HCT116 (cell line): ENCODE results near the gene CHKA. TPM values are rescaled to one million over a fixed set of nuclear protein-coding genes. Genes with fewer than 3 reads are reported as not detected.

Source experiments
- ATAC-seq: fragments of 200-7000 bp; cut with Tn5 transposase; 2 replicates; pipeline ENCODE4 v1.9.1; 2020; ENCODE audit warnings: mild to moderate bottlenecking, moderate library complexity
- BruUV-seq: library from RNA; stranded (reverse); fragments of 400-500 nt; replicated peaks from 2 replicates; lab custom pipeline; 2021; lab: Mats Ljungman, UMichigan
- CTCF ChIA-PET: fragments of 300-600 bp; sonication (Branson Sonifier 250); formaldehyde crosslinking; loops from one replicate; lab custom pipeline; 2021; ENCODE audit warnings: antibody characterized with exemption; lab: Charles Lee
- POLR2A ChIA-PET: fragments of 300-600, 350-600 bp; sonication (Branson Sonifier 250); formaldehyde crosslinking; loops from one replicate; lab custom pipeline; 2021; ENCODE audit warnings: antibody characterized with exemption; lab: Charles Lee
- RAD21 ChIA-PET, 2 experiments: fragments of 300-600 bp; sonication (Branson Sonifier 250); formaldehyde crosslinking; loops; one replicate each; lab custom pipeline; 2023; ENCODE audit warnings: low total read pairs in 2 of 2; ENCODE audit not compliant: uncharacterized antibody in 2 of 2, unreplicated experiment in 2 of 2, low non-redundant PET in 1 of 2; lab: Charles Lee
- DNase-seq: peaks from one replicate; pipeline ENCODE4 v3.0.0-alpha.2; 2010; ENCODE audit warnings: low read depth, low spot score
- H2AFZ ChIP-seq: fragments of 200-600 bp; shearing (Covaris generic), sonication (generic); 2 replicates; pipeline ENCODE4 v1.6.1; 2017; ENCODE audit warnings: low read depth, mixed run types, mixed read lengths, antibody characterized with exemption, low read length; ENCODE audit not compliant: poor library complexity, severe bottlenecking
- H3K27ac ChIP-seq: 2 replicates; pipeline ENCODE4 v1.5.1; 2012; ENCODE audit warnings: low read depth, low read length
- H3K27me3 ChIP-seq: fragments of 200-600 bp; sonication (generic); 2 replicates; pipeline ENCODE4 v1.6.1; 2016; ENCODE audit warnings: mixed run types, low read length, mixed read lengths; ENCODE audit not compliant: insufficient read depth
- H3K36me3 ChIP-seq, 2 experiments: fragments of 200-500 bp in 1 of 2; fragments of 200-600 bp in 1 of 2; sonication (Bioruptor generic) in 1 of 2; sonication (generic) in 1 of 2; 2 replicates each; pipeline versions ENCODE4 v1.5.1 to v1.6.1; 2014 to 2016; ENCODE audit warnings: low read length in 2 of 2, inconsistent platforms in 1 of 2, mixed read lengths in 1 of 2, mixed run types in 1 of 2; ENCODE audit not compliant: insufficient read depth in 2 of 2, control insufficient read depth in 1 of 2
- H3K4me1 ChIP-seq, 2 experiments: fragments of 200-600 bp in 1 of 2; sonication (generic) in 1 of 2; 2 replicates each; pipeline versions ENCODE4 v1.5.1 to v1.6.1; 2012 to 2017; ENCODE audit warnings: low read length in 2 of 2, inconsistent platforms in 1 of 2, mild to moderate bottlenecking in 1 of 2, mixed read lengths in 1 of 2, mixed run types in 1 of 2, moderate library complexity in 1 of 2; ENCODE audit not compliant: insufficient read depth in 2 of 2, control insufficient read depth in 1 of 2
- H3K4me2 ChIP-seq: fragments of 200-600 bp; sonication (generic); 2 replicates; pipeline ENCODE4 v1.6.1; 2017; ENCODE audit warnings: mixed run types, low read length, mixed read lengths
- H3K4me3 ChIP-seq, 2 experiments: fragments of 200-600 bp in 1 of 2; sonication (generic) in 1 of 2; replicated peaks in 1 of 2; 2 replicates each; pipeline ENCODE4 v1.5.1; 2011 to 2016; ENCODE audit warnings: low read length in 2 of 2, control low read depth in 1 of 2, low read depth in 1 of 2, mild to moderate bottlenecking in 1 of 2, mixed read lengths in 1 of 2, mixed run types in 1 of 2
- H3K79me2 ChIP-seq: fragments of 200-600 bp; sonication (generic); 2 replicates; pipeline ENCODE4 v1.6.1; 2017; ENCODE audit warnings: mild to moderate bottlenecking, mixed run types, low read length, moderate library complexity, mixed read lengths; ENCODE audit not compliant: insufficient read depth
- H3K9ac ChIP-seq: fragments of 200-600 bp; sonication (generic); 2 replicates; pipeline ENCODE4 v1.6.1; 2016; ENCODE audit warnings: low read length, mixed read lengths
- H3K9me2 ChIP-seq: fragments of 200-600 bp; sonication (generic), shearing (Covaris generic); 2 replicates; pipeline ENCODE4 v1.6.1; 2017; ENCODE audit warnings: mixed run types, mild to moderate bottlenecking, moderate library complexity; ENCODE audit not compliant: insufficient read depth
- H3K9me3 ChIP-seq, 2 experiments: fragments of 200-500 bp in 1 of 2; fragments of 200-600 bp in 1 of 2; sonication (Bioruptor generic) in 1 of 2; sonication (generic) in 1 of 2; 2 replicates each; pipeline ENCODE4 v1.6.1; 2014 to 2017; ENCODE audit warnings: low read length in 2 of 2, mixed read lengths in 2 of 2, inconsistent platforms in 1 of 2, low read depth in 1 of 2, mild to moderate bottlenecking in 1 of 2, mixed run types in 1 of 2, moderate library complexity in 1 of 2; ENCODE audit not compliant: control insufficient read depth in 1 of 2, insufficient read depth in 1 of 2
- H4K20me1 ChIP-seq: fragments of 200-600 bp; sonication (generic), shearing (Covaris generic); 2 replicates; pipeline ENCODE4 v1.6.1; 2017; ENCODE audit warnings: mixed run types, mild to moderate bottlenecking, moderate library complexity; ENCODE audit not compliant: insufficient read depth
- ATF3 ChIP-seq: IDR thresholded peaks from 2 replicates; pipeline ENCODE4 v1.6.1; 2012
- CBX3 ChIP-seq: IDR thresholded peaks from 2 replicates; pipeline ENCODE4 v1.6.1; 2012; ENCODE audit warnings: low read depth
- ELF1 ChIP-seq: IDR thresholded peaks from 2 replicates; pipeline ENCODE4 v1.6.1; 2012; ENCODE audit warnings: low read depth, borderline replicate concordance
- EZH2 ChIP-seq: fragments of 200-600 bp; sonication (generic); IDR thresholded peaks from 2 replicates; pipeline ENCODE4 v1.6.1; 2017; ENCODE audit warnings: antibody characterized with exemption, mixed run types
- EZH2phosphoT487 ChIP-seq: fragments of 200-600 bp; IDR thresholded peaks from 2 replicates; pipeline ENCODE4 v1.6.1; 2018; ENCODE audit warnings: antibody characterized with exemption, borderline replicate concordance
- JUND ChIP-seq: IDR thresholded peaks from 2 replicates; pipeline ENCODE4 v1.6.1; 2012
- POLR2A ChIP-seq: IDR thresholded peaks from 2 replicates; pipeline ENCODE4 v1.7.0; 2011; ENCODE audit warnings: borderline replicate concordance; ENCODE audit not compliant: insufficient read depth, insufficient read length; ENCODE audit errors: extremely low read depth
- POLR2AphosphoS5 ChIP-seq: IDR thresholded peaks from 2 replicates; pipeline ENCODE4 v1.6.1; 2011; ENCODE audit warnings: mild to moderate bottlenecking, low read depth, low read length, moderate library complexity
- RAD21 ChIP-seq: IDR thresholded peaks from 2 replicates; pipeline ENCODE4 v1.6.1; 2012; ENCODE audit warnings: low read depth, mild to moderate bottlenecking
- REST ChIP-seq: IDR thresholded peaks from 2 replicates; pipeline ENCODE4 v1.6.1; 2012; ENCODE audit warnings: low read depth
- SRF ChIP-seq: IDR thresholded peaks from 2 replicates; pipeline ENCODE4 v1.6.1; 2012; ENCODE audit warnings: low read depth
- TCF7L2 ChIP-seq: IDR thresholded peaks from 2 replicates; pipeline ENCODE4 v1.7.0; 2011; ENCODE audit warnings: borderline replicate concordance, inconsistent platforms; ENCODE audit not compliant: insufficient read depth, insufficient read length; ENCODE audit errors: extremely low read depth
- ZFX ChIP-seq: fragments of 450-650 bp; IDR thresholded peaks from 2 replicates; pipeline ENCODE4 v1.6.1; 2017
- ZNF274 ChIP-seq: fragments of 200-500 bp; sonication (Bioruptor generic); IDR thresholded peaks from 2 replicates; pipeline ENCODE4 v1.6.1; 2014; ENCODE audit warnings: mild to moderate bottlenecking, low read depth, low read length, inconsistent platforms
- intact Hi-C: fragments of 100-400 bp; cut with micrococcal nuclease; formaldehyde crosslinking; loops from 2 replicates; pipeline ENCODE4 v1.10.0; 2022
- total RNA-seq: library from RNA; stranded (reverse); gene quantifications from one replicate; pipeline ENCODE4 v1.2.1, GENCODE V29; 2021; ENCODE audit not compliant: unreplicated experiment

CHKA gene
- total RNA-seq, 1 experiment from 2014 or later = 33.1 TPM

GRCh38 chr11:68036717-68037239, 84.4 kb downstream of the CHKA start:
- H3K9ac ChIP-seq = no peak overlapping the region
- DNase-seq (no peak), ATAC-seq (no peak)
- intact Hi-C loops = loop anchor here (10.0 kb wide), 1 partner anchor 88 kb away; the partner anchor contains the start of gene CHKA
- H3K27ac ChIP-seq = no peak overlapping the region
- H2AFZ ChIP-seq = no peak overlapping the region
- ChIA-PET RAD21 (no interaction called here), POLR2A (no interaction called here), CTCF (no interaction called here)
- TF ChIP-seq POLR2A = no peak
- TF ChIP-seq SRF = no peak
- no peak for TF ChIP-seq REST
- no peak for TF ChIP-seq ELF1
- no peak for TF ChIP-seq RAD21
- TF ChIP-seq POLR2AphosphoS5 = no peak
- no peak for TF ChIP-seq ATF3
- no peak for TF ChIP-seq CBX3
- no peak for TF ChIP-seq ZFX
- TF ChIP-seq ZNF274 = no peak
- no peak for TF ChIP-seq JUND
- no peak for TF ChIP-seq EZH2
- no peak for TF ChIP-seq EZH2phosphoT487
- TF ChIP-seq TCF7L2 = no peak
- H3K27me3 ChIP-seq = no peaks in the 10 kb centered on the region
- H3K79me2 ChIP-seq = peaks cover 42% of the 10 kb centered on the region
- BruUV-seq = no TSS peak
- H3K4me2 ChIP-seq = no peak overlapping the region
- H3K9me3 ChIP-seq = no peaks in the 10 kb centered on the region
- H3K36me3 ChIP-seq = peaks cover 4 to 27% of the 10 kb centered on the region in 2 experiments; a peak in 2 of 4 replicates
- no peak overlapping the region for H3K4me3 ChIP-seq
- H3K4me1 ChIP-seq = peaks cover 15 to 30% of the 10 kb centered on the region in 2 experiments; a peak in 3 of 4 replicates
- no peaks in the 10 kb centered on the region for H3K9me2 ChIP-seq
- H4K20me1 ChIP-seq = no peaks in the 10 kb centered on the region
